IgD-negative memory B cell (primary cell): Measurements from ENCODE around the gene MED19. TPM values are rescaled to one million over a fixed set of nuclear protein-coding genes. Genes with fewer than 3 reads are reported as not detected.

Source experiments
- H3K27ac Mint-ChIP-seq, 3 donors: one replicate each; pipeline ENCODE4 v1.8.0; 2020 to 2022; ENCODE audit warnings: mild to moderate bottlenecking in 3 of 3, mixed read lengths in 3 of 3, moderate library complexity in 1 of 3
- H3K27me3 Mint-ChIP-seq: one replicate; pipeline ENCODE4 v1.8.0; 2021; ENCODE audit warnings: mixed read lengths
- H3K36me3 Mint-ChIP-seq: one replicate; pipeline ENCODE4 v1.8.0; 2020; ENCODE audit warnings: mild to moderate bottlenecking, mixed read lengths
- H3K4me1 Mint-ChIP-seq, 3 donors: one replicate each; pipeline ENCODE4 v1.8.0; 2020 to 2022; ENCODE audit warnings: mixed read lengths in 3 of 3, mild to moderate bottlenecking in 1 of 3
- H3K4me3 Mint-ChIP-seq, 4 donors: one replicate each; pipeline ENCODE4 v1.8.0; 2020 to 2022; ENCODE audit warnings: mild to moderate bottlenecking in 4 of 4, mixed read lengths in 4 of 4, moderate library complexity in 3 of 4
- H3K9me3 Mint-ChIP-seq, 3 donors: one replicate each; pipeline ENCODE4 v1.8.0; 2020 to 2021; ENCODE audit warnings: mixed read lengths in 3 of 3, mild to moderate bottlenecking in 1 of 3
- polyA plus RNA-seq: library from polyadenylated mRNA; unstranded; fragments of 300-500 nt; fragmentation: Illumina TruSeq; gene quantifications from one replicate; pipeline ENCODE4 v1.2.3, GENCODE V29; 2021

MED19 gene
- polyA plus RNA-seq, 1 donor from 2014 or later = 15.4 TPM

- Mint-ChIP-seq H3K36me3 (peaks cover 3% of the 10 kb centered on the region), H3K27me3 (no peaks in the 10 kb centered on the region), H3K4me1 (peaks cover 8 to 43% (median 32%) of the 10 kb centered on the region in 3 donors), H3K27ac (no peak overlapping the region), H3K4me3 (no peak overlapping the region), H3K9me3 (no peaks in the 10 kb centered on the region)
Measured at GRCh38 chr11:57679396-57679795, 32.6 kb downstream of the MED19 start.

DNA sequence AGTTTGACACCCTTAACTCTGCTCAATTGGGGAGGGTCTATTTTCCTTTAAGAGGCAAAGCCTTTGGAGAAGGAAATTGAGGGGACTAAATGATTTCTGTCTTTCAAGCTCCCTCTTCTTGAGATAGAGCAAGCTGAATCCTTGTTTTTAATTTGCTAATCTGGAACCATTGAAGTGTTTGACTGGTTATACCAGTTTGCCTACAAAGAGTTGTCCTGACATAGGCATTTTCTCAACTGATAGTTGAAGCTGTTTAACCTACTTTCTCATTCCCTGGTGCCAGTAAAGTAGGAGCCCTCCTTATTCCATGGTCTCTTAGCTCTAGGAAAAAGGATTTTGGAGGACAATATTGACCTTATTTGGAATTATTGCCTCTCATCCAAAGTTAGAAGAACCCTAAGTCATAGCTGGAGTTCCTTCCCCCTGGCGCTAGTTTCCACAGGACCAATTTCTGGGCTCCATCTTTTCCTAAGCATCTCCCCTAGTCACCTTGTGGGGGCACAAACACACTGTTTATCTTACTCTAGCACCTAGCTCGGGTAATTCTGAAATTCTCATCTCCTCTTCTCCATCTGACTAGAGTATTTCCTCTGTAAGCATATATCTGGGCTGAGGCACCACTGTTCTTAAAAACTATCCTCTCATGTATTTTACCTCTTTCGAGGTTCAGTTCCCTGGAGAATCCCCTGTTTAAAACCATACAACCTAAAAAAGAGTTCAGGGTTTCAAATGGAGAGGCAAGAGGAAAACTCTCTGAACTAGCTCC lies 36.7 kb downstream of the MED19 start:
- peak overlapping the region in 1 of 3 donors; percentile 35 for H3K27ac Mint-ChIP-seq
- peaks cover 5% of the 10 kb centered on the region for H3K36me3 Mint-ChIP-seq
- H3K27me3 Mint-ChIP-seq = no peaks in the 10 kb centered on the region
- H3K4me1 Mint-ChIP-seq = peaks cover 19 to 42% (median 20%) of the 10 kb centered on the region in 3 donors
- H3K4me3 Mint-ChIP-seq = peak overlapping the region in 1 of 4 donors; percentile 29
- no peaks in the 10 kb centered on the region for H3K9me3 Mint-ChIP-seq

GRCh38 chr11:57674251-57674650 lies 37.8 kb downstream of the MED19 start:
- no peaks in the 10 kb centered on the region for H3K27me3 Mint-ChIP-seq
- peaks cover 5% of the 10 kb centered on the region for H3K36me3 Mint-ChIP-seq
- H3K4me1 Mint-ChIP-seq = peaks cover 17 to 44% (median 24%) of the 10 kb centered on the region in 3 donors
- peak overlapping the region in 1 of 4 donors; percentile 39 for H3K4me3 Mint-ChIP-seq
- no peaks in the 10 kb centered on the region for H3K9me3 Mint-ChIP-seq
- H3K27ac Mint-ChIP-seq = peak overlapping the region in 1 of 3 donors; percentile 24

- Mint-ChIP-seq H3K27ac (peak overlapping the region; percentile 96 to 100 (median 98)), H3K4me1 (peaks cover 13 to 34% (median 26%) of the 10 kb centered on the region in 3 donors), H3K27me3 (no peaks in the 10 kb centered on the region), H3K9me3 (no peaks in the 10 kb centered on the region), H3K4me3 (peak overlapping the region; percentile 88 to 96 (median 95)), H3K36me3 (peaks cover 2% of the 10 kb centered on the region)
Measured at GRCh38 chr11:57668434-57668782, 43.6 kb downstream of the MED19 start.

DNA sequence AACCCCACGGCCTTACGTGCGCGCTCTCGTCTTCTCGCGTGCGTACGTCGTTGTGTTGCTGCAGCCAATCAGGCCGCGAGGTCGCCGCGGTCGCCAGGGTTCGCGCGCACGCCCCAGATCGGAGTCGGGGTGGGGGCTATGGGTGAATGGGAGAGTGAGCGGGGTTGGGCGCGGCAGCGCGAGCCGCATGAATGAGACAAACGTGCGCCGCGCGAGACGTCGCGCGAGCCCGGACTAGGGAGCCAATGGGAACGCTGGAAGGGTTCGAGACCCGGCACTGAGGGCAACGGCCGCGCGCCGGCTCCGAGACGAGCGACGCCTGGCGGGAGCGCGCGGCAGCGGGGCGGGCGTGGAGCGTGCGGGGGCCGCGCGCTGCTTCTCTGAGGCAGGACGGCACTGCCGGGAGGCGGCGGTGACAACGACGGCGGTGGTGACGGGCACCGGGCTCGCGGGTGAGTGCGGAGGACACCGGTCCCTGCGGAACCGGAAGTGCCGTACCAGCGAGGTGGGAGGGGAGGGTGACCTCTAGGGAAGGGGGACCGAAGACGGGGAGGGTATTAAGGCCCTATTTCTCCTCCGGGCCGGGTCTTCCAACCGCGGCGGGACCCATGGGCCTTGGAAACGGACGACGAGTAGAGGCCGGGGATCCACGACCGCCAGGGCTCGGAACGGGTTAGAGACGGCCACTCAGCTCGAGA lies 44.1 kb downstream of the MED19 start, which contains the start of gene ZDHHC5:
Gene ZDHHC5 (plus strand): TSS at position 379 of the 698 bp plus-strand sequence. CDS start 4,977 bp downstream, outside the sequence.
- Mint-ChIP-seq H3K4me1 (peaks cover 13 to 32% (median 22%) of the 10 kb centered on the region in 3 donors), H3K27me3 (no peaks in the 10 kb centered on the region), H3K27ac (peak within 1 kb of the TSS; percentile 96 to 100 (median 98)), H3K9me3 (no peaks in the 10 kb centered on the region), H3K36me3 (peaks cover 2% of the 10 kb centered on the region), H3K4me3 (peak within 1 kb of the TSS; percentile 88 to 96 (median 95))

GRCh38 chr11:57667117-57667735 lies 44.8 kb downstream of the MED19 start:
- Mint-ChIP-seq H3K27me3 (no peaks in the 10 kb centered on the region), H3K36me3 (peaks cover 2% of the 10 kb centered on the region), H3K27ac (peak overlapping the region; percentile 96 to 100 (median 98)), H3K4me1 (peaks cover 13 to 30% (median 20%) of the 10 kb centered on the region in 3 donors), H3K4me3 (peak overlapping the region; percentile 88 to 96 (median 95)), H3K9me3 (no peaks in the 10 kb centered on the region)

- no peaks in the 10 kb centered on the region for H3K27me3 Mint-ChIP-seq
- no peak overlapping the region for H3K4me3 Mint-ChIP-seq
- H3K27ac Mint-ChIP-seq = peak overlapping the region in 1 of 3 donors; percentile 77
- H3K9me3 Mint-ChIP-seq = no peaks in the 10 kb centered on the region
- peaks cover 10 to 21% (median 19%) of the 10 kb centered on the region in 3 donors for H3K4me1 Mint-ChIP-seq
- peaks cover 4% of the 10 kb centered on the region for H3K36me3 Mint-ChIP-seq
Measured at GRCh38 chr11:57663975-57664374, 48.0 kb downstream of the MED19 start.

- Mint-ChIP-seq H3K4me1 (peaks cover 12 to 25% (median 22%) of the 10 kb centered on the region in 3 donors), H3K27ac (peak overlapping the region in 1 of 3 donors; percentile 81), H3K4me3 (peak overlapping the region in 1 of 4 donors; percentile 46), H3K27me3 (no peaks in the 10 kb centered on the region), H3K36me3 (peaks cover 6% of the 10 kb centered on the region), H3K9me3 (no peaks in the 10 kb centered on the region)
Measured at GRCh38 chr11:57662893-57663292, 49.1 kb downstream of the MED19 start.

- Mint-ChIP-seq H3K36me3 (peaks cover 8% of the 10 kb centered on the region), H3K27ac (peak overlapping the region in 2 of 3 donors; percentile 61 to 78), H3K27me3 (no peaks in the 10 kb centered on the region), H3K4me3 (no peak overlapping the region), H3K9me3 (no peaks in the 10 kb centered on the region), H3K4me1 (peaks cover 13 to 22% (median 21%) of the 10 kb centered on the region in 3 donors)
Measured at GRCh38 chr11:57659669-57660068, 52.3 kb downstream of the MED19 start.

- peaks cover 8% of the 10 kb centered on the region for H3K36me3 Mint-ChIP-seq
- peak overlapping the region; percentile 95 to 96 (median 96) for H3K27ac Mint-ChIP-seq
- H3K4me3 Mint-ChIP-seq = peak overlapping the region; percentile 95 to 99 (median 98)
- H3K4me1 Mint-ChIP-seq = peaks cover 17 to 22% (median 21%) of the 10 kb centered on the region in 3 donors
- H3K9me3 Mint-ChIP-seq = no peaks in the 10 kb centered on the region
- no peaks in the 10 kb centered on the region for H3K27me3 Mint-ChIP-seq
Measured at GRCh38 chr11:57658023-57658361, 54.0 kb downstream of the MED19 start.

- H3K4me3 Mint-ChIP-seq = peak within 1 kb of the TSS; percentile 95 to 99 (median 98)
- no peaks in the 10 kb centered on the region for H3K9me3 Mint-ChIP-seq
- peaks cover 8% of the 10 kb centered on the region for H3K36me3 Mint-ChIP-seq
- H3K27me3 Mint-ChIP-seq = no peaks in the 10 kb centered on the region
- peak within 1 kb of the TSS; percentile 95 to 96 (median 96) for H3K27ac Mint-ChIP-seq
- H3K4me1 Mint-ChIP-seq = peaks cover 20 to 23% (median 22%) of the 10 kb centered on the region in 3 donors
Measured at GRCh38 chr11:57657194-57658022, 54.6 kb downstream of the MED19 start, which contains the start of gene CLP1. Gene CLP1, plus strand, starts transcription at chr11:57657762. Its CDS starts 1,715 bp downstream, at chr11:57659477.

GRCh38 chr11:57656885-57657193 lies 55.2 kb downstream of the MED19 start:
- Mint-ChIP-seq H3K4me3 (peak overlapping the region; percentile 95 to 99 (median 98)), H3K4me1 (peaks cover 20 to 23% (median 21%) of the 10 kb centered on the region in 3 donors), H3K27ac (peak overlapping the region; percentile 95 to 96 (median 96))

More at GRCh38 chr11:57656885-57657193, 55.2 kb downstream of the MED19 start:
- Mint-ChIP-seq H3K9me3 (no peaks in the 10 kb centered on the region), H3K36me3 (peaks cover 8% of the 10 kb centered on the region), H3K27me3 (no peaks in the 10 kb centered on the region)
